Measurements from ENCODE around the gene ARFGAP1. TPM values are rescaled to one million over a fixed set of nuclear protein-coding genes. Genes with fewer than 3 reads are reported as not detected.

ARFGAP1 gene
- total and polyA plus RNA-seq, 2 donors (not counting 3 experiments of a cell fraction or from before 2014, with no cell fraction given) = 93.7 to 126 TPM

GRCh38 chr20:63285636-63286615 is 13.3 kb downstream of the ARFGAP1 start:
- no peaks in the 10 kb centered on the region for H3K9me1 ChIP-seq (replicated peaks; ENCODE audit: control insufficient read depth, extremely low read depth, insufficient read depth, low read length)
- dilution Hi-C loops (cut with MboI; ENCODE audit: extremely low pct_ligation_motif_present, low sequenced_read_pairs) (no loop called here), intact Hi-C loops (cut with micrococcal nuclease) (no loop called here)
- FAIRE-seq (no peak), DNase-seq (ENCODE audit: low read depth, low spot score) (no peak)
- H3K27ac ChIP-seq (ENCODE audit: insufficient read depth, low read depth, low read length) = no peak overlapping the region
- H4K20me1 ChIP-seq (replicated peaks; ENCODE audit: control insufficient read depth, extremely low read depth, insufficient read depth, low read length) = no peaks in the 10 kb centered on the region
- no peak overlapping the region for H3K4me2 ChIP-seq (ENCODE audit: insufficient read depth, low read length)
- ChIA-PET CTCF (interaction anchor here (1.0 to 2.0 kb wide), 2 partner anchors 24 to 63 kb away, joined by 3 to 12 read pairs; no protein-coding TSS in a partner anchor), POLR2A (no interaction called here)
- no peak overlapping the region for H2AFZ ChIP-seq (ENCODE audit: low read depth, low read length)
- no peak overlapping the region for H3K4me3 ChIP-seq (replicated peaks in 1 of 3; ENCODE audit: insufficient read depth in 1 of 3, low read depth in 1 of 3, low read length in 3 of 3)
- peaks cover 4 to 41% of the 10 kb centered on the region in 2 experiments for H3K36me3 ChIP-seq (ENCODE audit: control insufficient read depth in 2 of 2, extremely low read depth in 1 of 2, insufficient read depth in 2 of 2, low read length in 2 of 2)
- no peaks in the 10 kb centered on the region for H3K27me3 ChIP-seq (ENCODE audit: control insufficient read depth in 2 of 2, insufficient read depth in 2 of 2, low read length in 2 of 2)
- no peak overlapping the region for H3K9ac ChIP-seq (replicated peaks; ENCODE audit: extremely low read depth, insufficient read depth, low read length)
- no peaks in the 10 kb centered on the region for H3K9me3 ChIP-seq (replicated peaks; ENCODE audit: control insufficient read depth, insufficient read depth, low read length)
- no peaks in the 10 kb centered on the region for H3K79me2 ChIP-seq (ENCODE audit: control insufficient read depth, insufficient read depth, low read length)
- H3K4me1 ChIP-seq (ENCODE audit: control insufficient read depth, extremely low read depth, insufficient read depth, low read length) = no peaks in the 10 kb centered on the region
- no TSS peak for BruUV-seq (replicated peaks)
- no peak for TF ChIP-seq MAX (IDR thresholded peaks at IDR 0.05; ENCODE audit: insufficient read depth, insufficient read length)
- TF ChIP-seq MYC (IDR thresholded peaks at IDR 0.05; ENCODE audit: low read depth, low read length) = no peak
- TF ChIP-seq CTCF (IDR thresholded peaks at IDR 0.05; ENCODE audit: extremely low read depth in 1 of 2, insufficient read depth in 1 of 2, low read depth in 1 of 2, low read length in 2 of 2) = no peak
- no peak for TF ChIP-seq GATA2 (IDR thresholded peaks at IDR 0.05; ENCODE audit: insufficient read depth, insufficient read length, low read depth, low read length)
- no peak for TF ChIP-seq POLR2AphosphoS5 (IDR thresholded peaks at IDR 0.05; ENCODE audit: insufficient read depth, low read depth, low read length)
- no peak for TF ChIP-seq POLR2A (IDR thresholded peaks at IDR 0.05; ENCODE audit: low read depth, low read length)
